ENCODE data around the gene CCDC6.
"Not testable (repeated sequence)": the region's sequence is repeated elsewhere in the genome, so short reads cannot be mapped to it uniquely, and the experiment has no call there.

The CCDC6 gene

DNA sequence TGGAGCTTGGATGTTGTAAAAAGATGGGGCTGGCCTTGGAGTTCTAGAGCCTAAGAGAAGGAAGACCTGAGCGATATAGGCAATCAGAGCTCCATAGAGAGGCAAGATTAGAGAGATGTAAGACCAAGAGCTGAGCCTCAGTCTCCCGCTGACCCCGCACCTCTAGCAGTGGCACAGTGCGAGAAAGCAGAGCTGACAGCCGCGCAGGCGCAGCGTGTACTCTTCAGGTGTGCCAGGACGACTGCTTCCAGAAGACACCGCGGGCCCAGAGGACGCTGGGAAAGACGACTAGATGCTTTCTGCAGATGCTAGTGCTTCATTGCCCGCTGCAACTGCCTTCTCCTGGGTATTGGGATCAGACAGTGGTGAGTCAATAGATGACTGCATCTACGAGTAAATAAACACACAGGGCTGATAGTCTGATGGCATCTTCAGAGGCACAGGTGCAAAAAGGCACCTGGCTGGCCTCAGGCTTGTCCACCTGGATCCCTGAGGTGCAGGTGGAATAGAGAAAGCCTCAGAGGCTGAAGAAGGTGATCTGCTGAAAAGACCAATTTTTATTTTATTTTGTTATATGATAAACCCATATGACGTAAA is 38.1 kb upstream of the CCDC6 start:
- no peak for DNase-seq (ENCODE audit: extremely low spot score)
- ChIA-PET CTCF (no interaction called here), POLR2A (no interaction called here)
- TF ChIP-seq, protein P1, sequence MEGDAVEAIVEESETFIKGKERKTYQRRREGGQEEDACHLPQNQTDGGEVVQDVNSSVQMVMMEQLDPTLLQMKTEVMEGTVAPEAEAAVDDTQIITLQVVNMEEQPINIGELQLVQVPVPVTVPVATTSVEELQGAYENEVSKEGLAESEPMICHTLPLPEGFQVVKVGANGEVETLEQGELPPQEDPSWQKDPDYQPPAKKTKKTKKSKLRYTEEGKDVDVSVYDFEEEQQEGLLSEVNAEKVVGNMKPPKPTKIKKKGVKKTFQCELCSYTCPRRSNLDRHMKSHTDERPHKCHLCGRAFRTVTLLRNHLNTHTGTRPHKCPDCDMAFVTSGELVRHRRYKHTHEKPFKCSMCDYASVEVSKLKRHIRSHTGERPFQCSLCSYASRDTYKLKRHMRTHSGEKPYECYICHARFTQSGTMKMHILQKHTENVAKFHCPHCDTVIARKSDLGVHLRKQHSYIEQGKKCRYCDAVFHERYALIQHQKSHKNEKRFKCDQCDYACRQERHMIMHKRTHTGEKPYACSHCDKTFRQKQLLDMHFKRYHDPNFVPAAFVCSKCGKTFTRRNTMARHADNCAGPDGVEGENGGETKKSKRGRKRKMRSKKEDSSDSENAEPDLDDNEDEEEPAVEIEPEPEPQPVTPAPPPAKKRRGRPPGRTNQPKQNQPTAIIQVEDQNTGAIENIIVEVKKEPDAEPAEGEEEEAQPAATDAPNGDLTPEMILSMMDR (IDR thresholded peaks at IDR 0.05; ENCODE audit: control extremely low read depth, extremely low read depth, low read depth, missing control alignments), result no peak

DNA sequence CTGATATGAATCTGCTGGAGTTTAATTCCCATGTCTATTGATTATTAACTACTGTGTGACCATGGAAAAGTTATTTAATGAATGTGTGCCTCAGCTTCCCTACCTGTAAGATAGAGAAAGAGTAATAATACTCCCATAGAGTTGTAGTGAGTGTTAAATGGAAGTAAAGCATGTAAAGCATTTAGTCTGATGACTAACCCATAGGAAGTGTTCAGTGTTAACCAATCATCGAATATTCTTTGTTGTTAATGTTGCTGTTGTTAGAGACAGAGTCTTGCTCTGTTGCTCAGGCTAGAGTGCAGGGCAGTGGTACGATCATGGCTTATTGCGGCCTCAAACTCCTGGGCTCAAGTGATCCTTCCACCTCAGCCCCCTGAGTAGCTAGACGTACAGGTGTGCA is 36.2 kb upstream of the CCDC6 start:
- TF ChIP-seq, protein P1 (IDR thresholded peaks at IDR 0.05; ENCODE audit: control extremely low read depth, extremely low read depth, low read depth, missing control alignments), result no peak
- CTCF ChIA-PET, result no interaction called here
- POLR2A ChIA-PET, result no interaction called here
- DNase-seq (ENCODE audit: extremely low spot score), result no peak

DNA sequence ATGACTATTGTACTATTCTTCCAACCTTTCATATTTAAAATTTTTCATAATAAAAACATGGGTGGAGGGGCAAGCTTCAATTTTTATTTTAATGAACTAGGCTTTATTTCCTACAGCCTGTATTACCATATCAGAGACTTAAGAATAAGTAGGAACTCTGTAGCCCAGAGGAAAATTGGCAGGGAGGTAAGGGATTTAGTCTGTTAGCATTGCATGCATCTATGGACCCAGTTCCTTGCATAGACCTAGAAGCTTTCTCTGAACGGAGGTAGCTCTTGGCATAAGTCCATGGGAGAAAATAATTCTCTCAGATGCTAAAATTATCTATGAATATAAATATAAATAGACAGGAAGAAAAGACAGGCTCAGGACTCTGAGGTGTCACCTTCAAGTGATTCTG is 31.4 kb upstream of the CCDC6 start:
- POLR2A ChIA-PET, result no interaction called here
- DNase-seq (ENCODE audit: extremely low spot score), result no peak
- CTCF ChIA-PET, result interaction anchor here (1.5 kb wide), 1 partner anchor 32 kb away, joined by 5 read pairs; the partner anchor contains the start of gene CCDC6
- TF ChIP-seq, protein P1 (IDR thresholded peaks at IDR 0.05; ENCODE audit: control extremely low read depth, extremely low read depth, low read depth, missing control alignments), result no peak

DNA sequence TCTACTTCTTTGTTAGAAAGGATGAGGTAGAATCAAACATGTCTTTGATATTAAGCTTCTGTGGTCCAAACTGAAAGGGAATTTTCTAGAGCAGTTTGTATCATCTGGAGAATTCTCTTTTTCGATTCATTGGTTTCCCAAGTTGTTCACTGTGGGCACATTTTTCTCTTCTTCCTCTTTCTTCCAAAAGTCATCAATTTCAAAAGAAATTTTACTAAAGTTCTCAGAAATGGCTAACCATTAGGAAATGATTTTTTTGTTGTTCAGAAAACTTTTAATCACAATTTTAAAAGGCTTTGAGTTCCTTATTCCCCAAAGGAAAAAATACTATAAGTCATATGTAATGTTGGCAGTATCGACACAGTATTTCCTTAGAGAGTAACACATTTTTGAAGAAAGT is 28.3 kb upstream of the CCDC6 start:
- DNase-seq (ENCODE audit: extremely low spot score), result no peak
- ChIA-PET POLR2A (no interaction called here), CTCF (no interaction called here)
- TF ChIP-seq, protein P1 (IDR thresholded peaks at IDR 0.05; ENCODE audit: control extremely low read depth, extremely low read depth, low read depth, missing control alignments), result no peak

DNA sequence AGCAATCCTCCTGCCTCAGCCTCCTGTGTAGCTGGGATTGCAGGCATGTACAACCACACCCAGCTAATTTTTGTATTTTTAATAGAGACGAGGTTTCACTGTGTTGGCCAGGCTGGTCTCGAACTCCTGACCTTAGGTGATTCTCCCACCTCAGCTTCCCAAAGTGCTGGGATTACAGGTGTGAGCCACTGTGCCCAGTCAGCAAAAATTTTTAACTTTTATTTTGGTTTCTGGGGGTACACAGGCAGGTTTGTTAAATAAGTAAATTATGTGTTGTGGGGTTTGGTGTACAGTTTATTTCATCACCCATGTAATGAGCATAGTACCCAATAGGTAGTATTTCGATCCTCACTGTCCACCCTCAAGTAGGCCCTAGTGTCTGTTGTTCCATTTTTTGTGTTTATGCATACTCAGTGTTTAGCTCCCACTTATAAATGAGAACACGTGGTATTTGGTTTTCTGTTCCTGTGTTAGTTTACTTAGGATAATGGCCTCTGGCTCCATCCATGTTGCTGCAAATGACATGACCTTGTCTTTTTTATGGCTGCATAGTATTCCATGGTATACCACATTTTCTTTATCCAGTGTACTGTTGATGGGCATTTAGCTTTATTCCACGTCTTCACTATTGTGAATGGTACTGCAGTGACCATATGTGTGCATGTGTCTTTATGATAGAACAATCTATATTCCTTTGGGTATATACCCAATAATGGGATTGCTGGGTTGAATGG is 24.6 kb upstream of the CCDC6 start:
- CTCF ChIA-PET, result interaction anchor here (1.2 kb wide), 1 partner anchor 25 kb away, joined by 3 read pairs; the partner anchor contains the start of gene CCDC6
- DNase-seq (ENCODE audit: extremely low spot score); POLR2A ChIA-PET: not testable (repeated sequence)

DNA sequence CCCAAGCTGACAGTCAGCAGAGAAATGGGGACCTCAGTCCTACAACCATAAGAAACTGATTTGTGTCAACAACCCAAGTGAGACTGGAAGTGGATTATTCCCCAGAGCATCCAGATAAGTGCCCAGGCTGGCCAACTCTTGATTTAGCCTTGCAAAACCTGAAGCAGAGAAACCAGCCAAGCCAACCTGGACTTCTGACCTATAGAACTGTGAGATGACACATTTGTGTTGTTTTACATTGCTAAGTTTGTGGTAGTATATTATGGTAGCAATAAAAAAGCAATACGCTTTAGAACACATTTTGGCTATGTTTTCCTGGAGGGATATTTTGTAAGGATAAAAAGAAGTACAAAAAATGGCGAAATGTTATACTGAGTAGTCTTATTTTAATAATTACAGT is 19.7 kb upstream of the CCDC6 start:
- ChIA-PET CTCF (no interaction called here), POLR2A (no interaction called here)
- TF ChIP-seq, protein P1 (IDR thresholded peaks at IDR 0.05; ENCODE audit: control extremely low read depth, extremely low read depth, low read depth, missing control alignments), result no peak
- DNase-seq (ENCODE audit: extremely low spot score), result no peak

DNA sequence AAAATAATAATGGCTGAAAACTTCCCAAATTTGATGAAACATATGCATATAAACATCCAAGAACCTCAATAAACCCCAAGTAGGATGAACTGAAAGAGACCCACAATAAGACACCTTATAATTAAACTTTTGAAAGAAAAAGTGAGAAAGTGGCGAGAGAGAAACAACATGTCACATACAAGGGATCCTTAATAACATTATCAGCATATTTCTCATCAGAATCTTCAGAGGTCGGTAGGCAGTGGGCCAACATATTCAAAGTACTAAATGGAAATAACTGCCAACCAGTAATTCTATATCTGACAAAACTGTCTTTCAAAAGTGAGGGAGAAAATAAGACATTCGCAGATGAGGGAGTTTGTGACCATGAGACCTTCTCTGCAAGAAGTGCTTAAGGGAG is 16.6 kb upstream of the CCDC6 start:
- POLR2A ChIA-PET, result no interaction called here
- TF ChIP-seq, protein P1 (IDR thresholded peaks at IDR 0.05; ENCODE audit: control extremely low read depth, extremely low read depth, low read depth, missing control alignments), result no peak
- CTCF ChIA-PET, result no interaction called here
- no peak for DNase-seq (ENCODE audit: extremely low spot score)

All from GM10248 (cell line).